ENCODE measurements around the gene PRDX1.

GRCh38 chr1:45526135-45526644 lies 4.5 kb upstream of the PRDX1 start:
- TF ChIP-seq CTCF (conservative IDR thresholded peaks at IDR 0.05; ENCODE audit: low read depth, low read length) (no peak), EZH2 (IDR thresholded peaks at IDR 0.05; ENCODE audit: borderline replicate concordance, low read depth, low read length, poor library complexity, severe bottlenecking) (no peak)

Measured in A673 (cell line).